ENCODE results near the gene TREML4. TPM values are rescaled to one million over a fixed set of nuclear protein-coding genes. Genes with fewer than 3 reads are reported as not detected.

TREML4 gene
- total and polyA plus RNA-seq, 4 donors: 0.08 to 0.31 TPM; not detected in 2

GRCh38 chr6:41247288-41247865 lies 19.2 kb downstream of the TREML4 start:
- Histone ChIP-seq H3K9me3 (ENCODE audit: control insufficient read depth in 4 of 4, low read length in 3 of 4) (peaks cover 0 to 3% (median 0%) of the 10 kb centered on the region in 4 donors), H3K27me3 (ENCODE audit: control insufficient read depth in 4 of 4, insufficient read depth in 4 of 4, low read length in 3 of 4) (peaks cover 0 to 2% (median 0%) of the 10 kb centered on the region in 4 donors), H3K4me3 (ENCODE audit: low read depth in 1 of 3, low read length in 3 of 3) (no peak overlapping the region), H3K4me1 (ENCODE audit: control insufficient read depth in 4 of 4, insufficient read depth in 4 of 4, low read length in 3 of 4) (no peaks in the 10 kb centered on the region), H3K36me3 (ENCODE audit: control insufficient read depth in 4 of 4, insufficient read depth in 3 of 4, low read depth in 1 of 4, low read length in 3 of 4) (no peaks in the 10 kb centered on the region), H3K27ac (ENCODE audit: low read depth in 1 of 2, low read length in 2 of 2) (no peak overlapping the region), H3K9ac (ENCODE audit: low read depth in 1 of 2, low read length in 2 of 2) (no peak overlapping the region)
- TF ChIP-seq, protein P1, sequence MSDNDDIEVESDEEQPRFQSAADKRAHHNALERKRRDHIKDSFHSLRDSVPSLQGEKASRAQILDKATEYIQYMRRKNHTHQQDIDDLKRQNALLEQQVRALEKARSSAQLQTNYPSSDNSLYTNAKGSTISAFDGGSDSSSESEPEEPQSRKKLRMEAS (IDR thresholded peaks at IDR 0.05): no peak
- no peak for TF ChIP-seq YY1 (IDR thresholded peaks at IDR 0.05)
- TF ChIP-seq, protein P2, sequence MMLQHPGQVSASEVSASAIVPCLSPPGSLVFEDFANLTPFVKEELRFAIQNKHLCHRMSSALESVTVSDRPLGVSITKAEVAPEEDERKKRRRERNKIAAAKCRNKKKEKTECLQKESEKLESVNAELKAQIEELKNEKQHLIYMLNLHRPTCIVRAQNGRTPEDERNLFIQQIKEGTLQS (IDR thresholded peaks at IDR 0.05): no peak
- no peak for TF ChIP-seq EGR1 (IDR thresholded peaks at IDR 0.05; ENCODE audit: low read depth in 2 of 2)
- no peak for TF ChIP-seq RXRA (IDR thresholded peaks at IDR 0.05)
- no peak for TF ChIP-seq GABPA (IDR thresholded peaks at IDR 0.05 in 1 of 2, conservative IDR thresholded peaks at IDR 0.05 in 1 of 2)
- no peak for TF ChIP-seq FOXA2 (IDR thresholded peaks at IDR 0.05)
- no peak for TF ChIP-seq HNF4G (IDR thresholded peaks at IDR 0.05)
- TF ChIP-seq REST (IDR thresholded peaks at IDR 0.05): no peak
- no peak for TF ChIP-seq NR2F2 (IDR thresholded peaks at IDR 0.05)
- 63% methylated on average over 9 of the region's 9 CpGs for WGBS
- no peak for DNase-seq (ENCODE audit: low spot score)

- no peak overlapping the region for H3K9ac ChIP-seq (ENCODE audit: low read depth in 1 of 2, low read length in 2 of 2)
- no peak for TF ChIP-seq FOXA2 (IDR thresholded peaks at IDR 0.05)
- TF ChIP-seq HNF4G (IDR thresholded peaks at IDR 0.05): no peak
- TF ChIP-seq EGR1 (IDR thresholded peaks at IDR 0.05; ENCODE audit: low read depth in 2 of 2): no peak
- no peak for TF ChIP-seq YY1 (IDR thresholded peaks at IDR 0.05)
- no peak for TF ChIP-seq RAD21 (IDR thresholded peaks at IDR 0.05)
- TF ChIP-seq JUND (IDR thresholded peaks at IDR 0.05): no peak
- TF ChIP-seq, protein P2 (IDR thresholded peaks at IDR 0.05): no peak
- no peak for TF ChIP-seq NR2F2 (IDR thresholded peaks at IDR 0.05)
- TF ChIP-seq TAF1 (conservative IDR thresholded peaks at IDR 0.05): no peak
- TF ChIP-seq, protein P3, sequence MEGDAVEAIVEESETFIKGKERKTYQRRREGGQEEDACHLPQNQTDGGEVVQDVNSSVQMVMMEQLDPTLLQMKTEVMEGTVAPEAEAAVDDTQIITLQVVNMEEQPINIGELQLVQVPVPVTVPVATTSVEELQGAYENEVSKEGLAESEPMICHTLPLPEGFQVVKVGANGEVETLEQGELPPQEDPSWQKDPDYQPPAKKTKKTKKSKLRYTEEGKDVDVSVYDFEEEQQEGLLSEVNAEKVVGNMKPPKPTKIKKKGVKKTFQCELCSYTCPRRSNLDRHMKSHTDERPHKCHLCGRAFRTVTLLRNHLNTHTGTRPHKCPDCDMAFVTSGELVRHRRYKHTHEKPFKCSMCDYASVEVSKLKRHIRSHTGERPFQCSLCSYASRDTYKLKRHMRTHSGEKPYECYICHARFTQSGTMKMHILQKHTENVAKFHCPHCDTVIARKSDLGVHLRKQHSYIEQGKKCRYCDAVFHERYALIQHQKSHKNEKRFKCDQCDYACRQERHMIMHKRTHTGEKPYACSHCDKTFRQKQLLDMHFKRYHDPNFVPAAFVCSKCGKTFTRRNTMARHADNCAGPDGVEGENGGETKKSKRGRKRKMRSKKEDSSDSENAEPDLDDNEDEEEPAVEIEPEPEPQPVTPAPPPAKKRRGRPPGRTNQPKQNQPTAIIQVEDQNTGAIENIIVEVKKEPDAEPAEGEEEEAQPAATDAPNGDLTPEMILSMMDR (IDR thresholded peaks at IDR 0.05; ENCODE audit: low read depth, low read length, missing input control): no peak
- no peak for TF ChIP-seq REST (IDR thresholded peaks at IDR 0.05)
- TF ChIP-seq FOXA1 (IDR thresholded peaks at IDR 0.05): no peak
- TF ChIP-seq, protein P1 (IDR thresholded peaks at IDR 0.05): no peak
- TF ChIP-seq, protein P4, sequence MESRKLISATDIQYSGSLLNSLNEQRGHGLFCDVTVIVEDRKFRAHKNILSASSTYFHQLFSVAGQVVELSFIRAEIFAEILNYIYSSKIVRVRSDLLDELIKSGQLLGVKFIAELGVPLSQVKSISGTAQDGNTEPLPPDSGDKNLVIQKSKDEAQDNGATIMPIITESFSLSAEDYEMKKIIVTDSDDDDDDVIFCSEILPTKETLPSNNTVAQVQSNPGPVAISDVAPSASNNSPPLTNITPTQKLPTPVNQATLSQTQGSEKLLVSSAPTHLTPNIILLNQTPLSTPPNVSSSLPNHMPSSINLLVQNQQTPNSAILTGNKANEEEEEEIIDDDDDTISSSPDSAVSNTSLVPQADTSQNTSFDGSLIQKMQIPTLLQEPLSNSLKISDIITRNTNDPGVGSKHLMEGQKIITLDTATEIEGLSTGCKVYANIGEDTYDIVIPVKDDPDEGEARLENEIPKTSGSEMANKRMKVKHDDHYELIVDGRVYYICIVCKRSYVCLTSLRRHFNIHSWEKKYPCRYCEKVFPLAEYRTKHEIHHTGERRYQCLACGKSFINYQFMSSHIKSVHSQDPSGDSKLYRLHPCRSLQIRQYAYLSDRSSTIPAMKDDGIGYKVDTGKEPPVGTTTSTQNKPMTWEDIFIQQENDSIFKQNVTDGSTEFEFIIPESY (IDR thresholded peaks at IDR 0.05): no peak
- TF ChIP-seq GABPA (IDR thresholded peaks at IDR 0.05 in 1 of 2, conservative IDR thresholded peaks at IDR 0.05 in 1 of 2): no peak
- TF ChIP-seq SP1 (IDR thresholded peaks at IDR 0.05): no peak
- no peak for TF ChIP-seq RXRA (IDR thresholded peaks at IDR 0.05)
Measured at GRCh38 chr6:41247882-41248705, 19.9 kb downstream of the TREML4 start.

More at GRCh38 chr6:41247882-41248705, 19.9 kb downstream of the TREML4 start:
- WGBS: 74% methylated on average over 7 of the region's 7 CpGs
- Histone ChIP-seq H3K27ac (ENCODE audit: low read depth in 1 of 2, low read length in 2 of 2) (no peak overlapping the region), H3K4me1 (ENCODE audit: control insufficient read depth in 4 of 4, insufficient read depth in 4 of 4, low read length in 3 of 4) (no peaks in the 10 kb centered on the region), H3K36me3 (ENCODE audit: control insufficient read depth in 4 of 4, insufficient read depth in 3 of 4, low read depth in 1 of 4, low read length in 3 of 4) (no peaks in the 10 kb centered on the region), H3K4me3 (ENCODE audit: low read depth in 1 of 3, low read length in 3 of 3) (no peak overlapping the region), H3K9me3 (ENCODE audit: control insufficient read depth in 4 of 4, low read length in 3 of 4) (peaks cover 0 to 3% (median 0%) of the 10 kb centered on the region in 4 donors), H3K27me3 (ENCODE audit: control insufficient read depth in 4 of 4, insufficient read depth in 4 of 4, low read length in 3 of 4) (no peaks in the 10 kb centered on the region)
- DNase-seq (ENCODE audit: low spot score): no peak
